Spleen (tissue), 11 donors: ENCODE results near the gene CCND3. TPM values are rescaled to one million over a fixed set of nuclear protein-coding genes. Genes with fewer than 3 reads are reported as not detected.
A peak's percentile ranks its signal among the peaks of the same experiment; 100 is the strongest.

Experiments
- DNase-seq: peaks from one replicate; pipeline ENCODE4 v3.0.0-alpha.2; 2020
- H3K27ac ChIP-seq, 8 donors: fragments of 200-600 bp; sonication (generic) in 7 of 8; 1 replicate in 4 of 8; 2 replicates in 4 of 8; pipeline versions ENCODE4 v1.5.0 to v1.8.0; 2016 to 2021; ENCODE audit warnings: inconsistent platforms in 4 of 8, mild to moderate bottlenecking in 4 of 8, moderate library complexity in 1 of 8
- H3K27me3 ChIP-seq, 7 donors: fragments of 200-600 bp; sonication (generic) in 6 of 7; replicated peaks in 1 of 7; 1 replicate in 4 of 7; 2 replicates in 3 of 7; pipeline versions ENCODE4 v1.5.0 to v1.8.0; 2016 to 2021; ENCODE audit warnings: inconsistent platforms in 3 of 7, mild to moderate bottlenecking in 1 of 7
- H3K36me3 ChIP-seq, 6 donors: fragments of 200-600 bp; sonication (generic) in 5 of 6; 1 replicate in 4 of 6; 2 replicates in 2 of 6; pipeline versions ENCODE4 v1.5.0 to v1.8.0; 2016 to 2021; ENCODE audit warnings: inconsistent platforms in 2 of 6
- H3K4me1 ChIP-seq, 6 donors: fragments of 200-600 bp; sonication (generic) in 5 of 6; 1 replicate in 3 of 6; 2 replicates in 3 of 6; pipeline versions ENCODE4 v1.5.0 to v1.8.0; 2016 to 2021; ENCODE audit warnings: inconsistent platforms in 3 of 6
- H3K4me3 ChIP-seq, 8 donors: fragments of 200-600 bp; sonication (generic) in 7 of 8; 1 replicate in 4 of 8; 2 replicates in 4 of 8; pipeline versions ENCODE4 v1.5.0 to v1.8.0; 2016 to 2021; ENCODE audit warnings: inconsistent platforms in 4 of 8, mild to moderate bottlenecking in 4 of 8, moderate library complexity in 2 of 8
- H3K9me3 ChIP-seq, 8 donors: fragments of 200-600 bp; sonication (generic) in 7 of 8; 1 replicate in 4 of 8; 2 replicates in 4 of 8; pipeline versions ENCODE4 v1.5.0 to v1.8.0; 2016 to 2021; ENCODE audit warnings: inconsistent platforms in 4 of 8
- POLR2A ChIP-seq, 3 donors: fragments of 450-650 bp; IDR thresholded peaks; one replicate each; pipeline ENCODE4 v1.5.1; 2017; ENCODE audit warnings: antibody characterized with exemption in 3 of 3, mild to moderate bottlenecking in 1 of 3
- POLR2AphosphoS5 ChIP-seq, 3 donors: sonication (generic); formaldehyde crosslinking; IDR thresholded peaks; one replicate each; pipeline ENCODE4 v1.5.1; 2017; ENCODE audit warnings: antibody characterized with exemption in 3 of 3
- WGBS, 5 donors: extraction: QIAGEN DNeasy Blood & Tissue Kit in 3 of 5; methylation state at CpG; one replicate each; pipeline versions ENCODE4 v1.1.5 to v1.1.7; 2013 to 2018; 5-methylcytosine and 5-hydroxymethylcytosine counted together
- intact Hi-C: fragments of 100-400 bp; cut with DNase I; formaldehyde crosslinking; loops from one replicate; pipeline ENCODE4 v1.15.0; 2023; ENCODE audit warnings: low total_unique reads
- polyA plus RNA-seq, 3 donors: library from polyadenylated mRNA; stranded (reverse); fragments of 200-250 nt; gene quantifications; one replicate each; pipeline ENCODE4 v1.2.1, GENCODE V29; 2013
- total RNA-seq, 7 donors: library from RNA; depleted of rRNA in 3 of 7; stranded (reverse); fragments of >200 nt in 3 of 7; fragmentation: NEBNext Ultra II Directional in 4 of 7; extraction: Animal tissue kit (Norgen Biotek cat#: 25700) in 4 of 7; gene quantifications; one replicate each; pipeline versions ENCODE4 v1.1.0 to v1.2.1, GENCODE V29; 2016 to 2021
- TF ChIP-seq, protein P1 (sequence below), 11 experiments: fragments of 200-600 bp in 7 of 11; fragments of 450-650 bp in 4 of 11; sonication (generic) in 4 of 11; IDR thresholded peaks in 8 of 11; conservative IDR thresholded peaks in 3 of 11; 1 replicate in 7 of 11; 2 replicates in 4 of 11; pipeline versions ENCODE4 v1.4.0 to v1.8.0; 2016 to 2021; ENCODE audit warnings: antibody characterized with exemption in 11 of 11, inconsistent platforms in 4 of 11, mild to moderate bottlenecking in 1 of 11
- donor health status: healthy with polysubstance abuse.
- donor health status: DM: no; HTN: no; CAD: no; lungs with moderate emphysema.
- donor health status: DM: no; HTN: no; CAD: no.
- donor health status: Bipolar disorder and iron deficiency.
- donor health status: healthy.
- donor health status: DM: no; HTN: no; CAD: no.
- donor health status: DM: yes; HTN: yes; CAD: no.

CCND3 gene
- total and polyA plus RNA-seq, 10 donors, result 115 to 531 (median 232) TPM

DNA sequence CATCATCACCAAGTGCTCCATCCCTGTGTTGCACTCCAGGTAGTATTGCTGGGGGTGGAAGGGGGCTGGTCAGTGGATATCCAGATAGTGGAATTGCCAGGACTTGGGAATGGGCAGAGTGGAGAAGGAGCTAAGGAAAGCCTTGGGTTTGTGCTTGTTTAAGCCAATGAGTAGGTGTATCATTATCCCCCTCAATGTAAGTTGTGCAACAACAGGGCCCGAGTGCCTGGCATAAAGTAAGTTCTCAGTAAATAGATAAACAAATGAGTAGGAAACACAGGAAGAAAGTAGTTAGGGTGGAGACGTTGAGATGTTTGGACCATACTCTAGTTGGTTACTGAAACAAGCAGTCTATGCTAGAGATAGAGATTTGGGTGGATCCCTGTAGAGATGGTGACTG, 9.8 kb downstream of the CCND3 start:
- H3K36me3 ChIP-seq, result peaks cover 0 to 100% (median 96%) of the 10 kb centered on the region in 6 donors
- no peak overlapping the region for H3K4me3 ChIP-seq
- intact Hi-C loops, result no loop called here

DNA sequence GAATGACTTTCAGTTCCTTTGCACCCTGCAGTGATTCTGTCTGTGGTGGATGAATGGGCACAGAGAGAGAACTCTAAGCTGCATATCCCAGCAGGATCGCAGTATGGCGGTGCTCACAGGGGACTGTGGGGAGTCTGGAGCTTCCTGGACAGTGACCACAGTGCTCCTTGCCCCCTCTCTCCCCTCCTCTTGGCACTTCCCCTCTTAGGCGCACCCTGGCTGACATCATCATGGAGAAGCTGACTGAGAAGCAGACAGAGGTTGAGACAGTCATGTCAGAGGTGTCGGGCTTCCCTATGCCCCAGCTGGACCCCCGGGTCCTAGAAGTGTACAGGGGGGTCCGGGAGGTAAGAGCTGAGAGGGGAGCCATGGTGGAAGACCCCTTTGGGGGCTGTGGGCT, 11.7 kb downstream of the CCND3 start:
- no peaks in the 10 kb centered on the region for H3K27me3 ChIP-seq
- WGBS, 5 donors, result 66 to 93% (median 83%) methylated on average over 6 of the region's 6 CpGs
- intact Hi-C loops, result no loop called here
- peaks cover 0 to 93% (median 82%) of the 10 kb centered on the region in 6 donors for H3K36me3 ChIP-seq
- no peak for DNase-seq
- peak overlapping the region in 2 of 8 donors; percentile 14 to 17 for H3K27ac ChIP-seq
- H3K4me1 ChIP-seq, result peaks cover 2 to 52% (median 9%) of the 10 kb centered on the region in 6 donors
- H3K4me3 ChIP-seq, result no peak overlapping the region
- TF ChIP-seq, protein P1, sequence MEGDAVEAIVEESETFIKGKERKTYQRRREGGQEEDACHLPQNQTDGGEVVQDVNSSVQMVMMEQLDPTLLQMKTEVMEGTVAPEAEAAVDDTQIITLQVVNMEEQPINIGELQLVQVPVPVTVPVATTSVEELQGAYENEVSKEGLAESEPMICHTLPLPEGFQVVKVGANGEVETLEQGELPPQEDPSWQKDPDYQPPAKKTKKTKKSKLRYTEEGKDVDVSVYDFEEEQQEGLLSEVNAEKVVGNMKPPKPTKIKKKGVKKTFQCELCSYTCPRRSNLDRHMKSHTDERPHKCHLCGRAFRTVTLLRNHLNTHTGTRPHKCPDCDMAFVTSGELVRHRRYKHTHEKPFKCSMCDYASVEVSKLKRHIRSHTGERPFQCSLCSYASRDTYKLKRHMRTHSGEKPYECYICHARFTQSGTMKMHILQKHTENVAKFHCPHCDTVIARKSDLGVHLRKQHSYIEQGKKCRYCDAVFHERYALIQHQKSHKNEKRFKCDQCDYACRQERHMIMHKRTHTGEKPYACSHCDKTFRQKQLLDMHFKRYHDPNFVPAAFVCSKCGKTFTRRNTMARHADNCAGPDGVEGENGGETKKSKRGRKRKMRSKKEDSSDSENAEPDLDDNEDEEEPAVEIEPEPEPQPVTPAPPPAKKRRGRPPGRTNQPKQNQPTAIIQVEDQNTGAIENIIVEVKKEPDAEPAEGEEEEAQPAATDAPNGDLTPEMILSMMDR (IDR thresholded peaks at IDR 0.05 in 8 of 11, conservative IDR thresholded peaks at IDR 0.05 in 3 of 11), result no peak
- peak in 2 of 3 donors; percentile 29 to 63 for TF ChIP-seq POLR2AphosphoS5 (IDR thresholded peaks at IDR 0.05)
- no peaks in the 10 kb centered on the region for H3K9me3 ChIP-seq

More for the DNA sequence above, 9.8 kb downstream of the CCND3 start:
- WGBS, 5 donors, result 48 to 76% (median 57%) methylated on average over 2 of the region's 2 CpGs
- peak overlapping the region in 1 of 8 donors; percentile 24 for H3K27ac ChIP-seq
- no peaks in the 10 kb centered on the region for H3K27me3 ChIP-seq
- no peaks in the 10 kb centered on the region for H3K9me3 ChIP-seq
- peaks cover 20 to 59% (median 27%) of the 10 kb centered on the region in 6 donors for H3K4me1 ChIP-seq
- TF ChIP-seq POLR2AphosphoS5 (IDR thresholded peaks at IDR 0.05) (no peak), POLR2A (IDR thresholded peaks at IDR 0.05) (no peak)
- TF ChIP-seq, protein P1 (IDR thresholded peaks at IDR 0.05 in 8 of 11, conservative IDR thresholded peaks at IDR 0.05 in 3 of 11), result no peak
- no peak for DNase-seq

DNA sequence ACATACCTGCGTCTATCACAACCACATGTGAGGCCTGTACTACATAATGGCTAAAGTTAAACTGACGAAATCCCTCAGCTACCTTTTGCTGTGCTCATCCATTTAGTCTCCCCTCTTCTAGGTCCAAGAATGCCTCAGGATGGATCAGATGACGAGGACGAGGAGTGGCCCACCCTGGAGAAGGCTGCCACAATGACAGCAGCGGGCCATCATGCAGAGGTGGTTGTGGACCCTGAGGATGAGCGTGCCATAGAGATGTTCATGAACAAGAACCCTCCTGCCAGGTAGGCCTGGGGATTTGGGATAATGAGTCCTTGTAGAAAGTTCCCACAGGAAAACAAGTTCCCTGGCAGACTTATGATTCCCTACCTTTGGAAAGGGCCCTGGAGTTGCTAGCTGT, 14.4 kb downstream of the CCND3 start:
- Histone ChIP-seq H3K27me3 (no peaks in the 10 kb centered on the region), H3K9me3 (no peaks in the 10 kb centered on the region), H3K4me1 (peaks cover 11 to 64% (median 21%) of the 10 kb centered on the region in 6 donors), H3K4me3 (no peak overlapping the region), H3K27ac (no peak overlapping the region), H3K36me3 (peaks cover 0 to 80% (median 56%) of the 10 kb centered on the region in 6 donors)
- 86 to 96% (median 93%) methylated on average over 6 of the region's 6 CpGs for WGBS, 5 donors
- no peak for DNase-seq
- TF ChIP-seq POLR2A (IDR thresholded peaks at IDR 0.05) (no peak), POLR2AphosphoS5 (IDR thresholded peaks at IDR 0.05) (peak in 2 of 3 donors; percentile 35 to 65)
- TF ChIP-seq, protein P1 (IDR thresholded peaks at IDR 0.05 in 8 of 11, conservative IDR thresholded peaks at IDR 0.05 in 3 of 11), result no peak
- intact Hi-C loops, result no loop called here

DNA sequence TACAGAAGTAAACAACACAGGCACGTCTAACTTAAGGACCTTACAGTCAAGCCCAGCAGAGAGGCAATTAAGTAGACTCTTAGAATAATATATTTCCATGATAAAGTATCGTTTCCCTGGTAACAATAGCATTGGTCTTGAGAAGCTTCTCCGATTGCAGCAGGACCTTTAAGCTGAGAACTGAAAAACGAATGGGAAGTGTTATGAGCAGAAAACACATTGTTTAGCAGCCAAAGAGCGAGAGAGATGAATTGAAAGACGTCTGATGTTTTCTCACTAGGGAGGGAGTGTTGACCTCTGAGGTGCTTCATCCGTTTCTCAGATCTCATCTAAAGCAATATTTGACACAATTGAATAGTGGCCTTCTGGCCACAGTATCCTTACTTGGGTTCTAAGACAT, 19.5 kb downstream of the CCND3 start:
- intact Hi-C loops, result no loop called here
- Histone ChIP-seq H3K27ac (peak overlapping the region in 4 of 8 donors; percentile 94 to 98 (median 97)), H3K9me3 (no peaks in the 10 kb centered on the region), H3K4me3 (peak overlapping the region; percentile 60 to 89 (median 81)), H3K4me1 (peaks cover 25 to 83% (median 49%) of the 10 kb centered on the region in 6 donors), H3K27me3 (no peaks in the 10 kb centered on the region), H3K36me3 (peaks cover 0 to 31% (median 6%) of the 10 kb centered on the region in 6 donors)
- no peak for DNase-seq
- TF ChIP-seq, protein P1 (IDR thresholded peaks at IDR 0.05 in 8 of 11, conservative IDR thresholded peaks at IDR 0.05 in 3 of 11), result no peak
- no peak for TF ChIP-seq POLR2A (IDR thresholded peaks at IDR 0.05)
- no peak for TF ChIP-seq POLR2AphosphoS5 (IDR thresholded peaks at IDR 0.05)
- WGBS, 5 donors, result 4 to 6% (median 4%) methylated on average over 7 of the region's 7 CpGs
